ENCODE measurements around the gene SH3BP1. TPM values are rescaled to one million over a fixed set of nuclear protein-coding genes. Genes with fewer than 3 reads are reported as not detected.
A peak's percentile ranks its signal among the peaks of the same experiment; 100 is the strongest.

SH3BP1 gene
- total and polyA plus RNA-seq, 9 of the 15 experiments (the other 6 are each of a cell fraction or from before 2014, with no cell fraction given) = 0.10 to 36.2 (median 10.4) TPM

DNA sequence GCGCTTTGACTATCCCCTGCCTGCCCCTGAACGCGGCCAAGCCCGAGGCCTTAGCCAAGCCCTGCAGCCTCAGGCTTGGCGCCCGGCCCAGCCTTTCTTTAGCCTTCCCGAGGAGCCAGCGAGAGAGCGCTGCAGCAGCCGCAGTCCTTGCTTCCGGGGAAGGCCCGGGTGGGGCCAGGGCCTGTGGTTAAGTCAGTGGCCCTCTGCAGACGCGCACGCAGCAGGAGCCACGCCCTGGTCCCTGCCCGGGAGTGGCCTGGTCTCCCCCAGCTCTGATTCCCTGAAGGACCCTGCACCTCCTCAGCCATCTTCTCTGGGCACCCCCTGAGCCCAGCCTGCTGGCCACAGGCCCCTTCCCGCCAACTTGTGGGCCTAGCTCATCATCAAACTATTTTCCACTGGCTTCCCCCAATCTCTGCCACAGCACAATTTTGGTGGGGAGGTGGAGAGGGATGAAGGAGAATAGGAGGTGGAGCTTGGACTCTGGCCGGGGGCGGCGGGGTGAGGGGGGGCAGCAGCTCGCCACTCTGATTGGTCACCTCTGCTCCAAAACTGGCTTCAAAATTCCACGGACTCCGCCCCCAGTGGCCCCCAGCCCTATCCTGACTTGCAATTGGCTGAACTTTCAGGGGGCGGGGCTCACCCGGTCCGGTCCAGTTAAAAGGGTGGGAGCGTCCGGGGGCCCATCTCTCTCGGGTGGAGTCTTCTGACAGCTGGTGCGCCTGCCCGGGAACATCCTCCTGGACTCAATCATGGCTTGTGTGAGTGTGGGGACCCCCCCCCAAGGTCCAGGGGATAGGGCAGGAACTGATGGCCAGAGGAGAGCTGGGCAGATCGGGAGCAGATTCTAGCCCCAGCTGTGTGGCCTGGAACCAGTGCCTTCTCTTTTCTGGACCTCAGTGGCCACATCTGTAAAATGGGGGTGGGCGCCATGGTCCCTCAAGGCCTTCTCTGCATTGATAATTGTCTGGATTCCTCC, 35.8 kb downstream of the SH3BP1 start, which contains the start of gene LGALS1 (continued):
- TF ChIP-seq, protein P1, sequence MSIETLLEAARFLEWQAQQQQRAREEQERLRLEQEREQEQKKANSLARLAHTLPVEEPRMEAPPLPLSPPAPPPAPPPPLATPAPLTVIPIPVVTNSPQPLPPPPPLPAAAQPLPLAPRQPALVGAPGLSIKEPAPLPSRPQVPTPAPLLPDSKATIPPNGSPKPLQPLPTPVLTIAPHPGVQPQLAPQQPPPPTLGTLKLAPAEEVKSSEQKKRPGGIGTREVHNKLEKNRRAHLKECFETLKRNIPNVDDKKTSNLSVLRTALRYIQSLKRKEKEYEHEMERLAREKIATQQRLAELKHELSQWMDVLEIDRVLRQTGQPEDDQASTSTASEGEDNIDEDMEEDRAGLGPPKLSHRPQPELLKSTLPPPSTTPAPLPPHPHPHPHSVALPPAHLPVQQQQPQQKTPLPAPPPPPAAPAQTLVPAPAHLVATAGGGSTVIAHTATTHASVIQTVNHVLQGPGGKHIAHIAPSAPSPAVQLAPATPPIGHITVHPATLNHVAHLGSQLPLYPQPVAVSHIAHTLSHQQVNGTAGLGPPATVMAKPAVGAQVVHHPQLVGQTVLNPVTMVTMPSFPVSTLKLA (conservative IDR thresholded peaks at IDR 0.05) = peak; percentile 29 to 64
- TF ChIP-seq, protein P2, sequence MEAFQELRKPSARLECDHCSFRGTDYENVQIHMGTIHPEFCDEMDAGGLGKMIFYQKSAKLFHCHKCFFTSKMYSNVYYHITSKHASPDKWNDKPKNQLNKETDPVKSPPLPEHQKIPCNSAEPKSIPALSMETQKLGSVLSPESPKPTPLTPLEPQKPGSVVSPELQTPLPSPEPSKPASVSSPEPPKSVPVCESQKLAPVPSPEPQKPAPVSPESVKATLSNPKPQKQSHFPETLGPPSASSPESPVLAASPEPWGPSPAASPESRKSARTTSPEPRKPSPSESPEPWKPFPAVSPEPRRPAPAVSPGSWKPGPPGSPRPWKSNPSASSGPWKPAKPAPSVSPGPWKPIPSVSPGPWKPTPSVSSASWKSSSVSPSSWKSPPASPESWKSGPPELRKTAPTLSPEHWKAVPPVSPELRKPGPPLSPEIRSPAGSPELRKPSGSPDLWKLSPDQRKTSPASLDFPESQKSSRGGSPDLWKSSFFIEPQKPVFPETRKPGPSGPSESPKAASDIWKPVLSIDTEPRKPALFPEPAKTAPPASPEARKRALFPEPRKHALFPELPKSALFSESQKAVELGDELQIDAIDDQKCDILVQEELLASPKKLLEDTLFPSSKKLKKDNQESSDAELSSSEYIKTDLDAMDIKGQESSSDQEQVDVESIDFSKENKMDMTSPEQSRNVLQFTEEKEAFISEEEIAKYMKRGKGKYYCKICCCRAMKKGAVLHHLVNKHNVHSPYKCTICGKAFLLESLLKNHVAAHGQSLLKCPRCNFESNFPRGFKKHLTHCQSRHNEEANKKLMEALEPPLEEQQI (IDR thresholded peaks at IDR 0.05) = no peak
- TF ChIP-seq FOXJ3 (CRISPR knock-in tag; IDR thresholded peaks at IDR 0.05) (no peak), CSDE1 (IDR thresholded peaks at IDR 0.05) (no peak), MCM5 (IDR thresholded peaks at IDR 0.05; ENCODE audit: low read depth) (no peak), ZNF124 (CRISPR knock-in tag; IDR thresholded peaks at IDR 0.05) (no peak), XRCC4 (IDR thresholded peaks at IDR 0.05; ENCODE audit: extremely low read depth, insufficient read depth, insufficient read length) (no peak), STAT5B (CRISPR knock-in tag; IDR thresholded peaks at IDR 0.05) (no peak), TCFL5 (CRISPR knock-in tag; conservative IDR thresholded peaks at IDR 0.05) (no peak), ERF (CRISPR knock-in tag; IDR thresholded peaks at IDR 0.05) (no peak), DIDO1 (tag; IDR thresholded peaks at IDR 0.05; ENCODE audit: low read depth) (no peak), ZFX (CRISPR knock-in tag; IDR thresholded peaks at IDR 0.05) (peak; percentile 88), ZNF175 (CRISPR knock-in tag; IDR thresholded peaks at IDR 0.05; ENCODE audit: low read depth) (no peak), CHD1 (IDR thresholded peaks at IDR 0.05; ENCODE audit: low read length) (no peak), PATZ1 (CRISPR knock-in tag; IDR thresholded peaks at IDR 0.05; ENCODE audit: borderline replicate concordance) (no peak), ZNF133 (CRISPR knock-in tag; IDR thresholded peaks at IDR 0.05) (no peak), DPF2 (IDR thresholded peaks at IDR 0.05) (no peak)
- TF ChIP-seq, protein P3, sequence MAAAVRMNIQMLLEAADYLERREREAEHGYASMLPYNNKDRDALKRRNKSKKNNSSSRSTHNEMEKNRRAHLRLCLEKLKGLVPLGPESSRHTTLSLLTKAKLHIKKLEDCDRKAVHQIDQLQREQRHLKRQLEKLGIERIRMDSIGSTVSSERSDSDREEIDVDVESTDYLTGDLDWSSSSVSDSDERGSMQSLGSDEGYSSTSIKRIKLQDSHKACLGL (CRISPR knock-in tag; IDR thresholded peaks at IDR 0.05; ENCODE audit: borderline replicate concordance, poor library complexity, severe bottlenecking) = no peak
- TF ChIP-seq, protein P4, sequence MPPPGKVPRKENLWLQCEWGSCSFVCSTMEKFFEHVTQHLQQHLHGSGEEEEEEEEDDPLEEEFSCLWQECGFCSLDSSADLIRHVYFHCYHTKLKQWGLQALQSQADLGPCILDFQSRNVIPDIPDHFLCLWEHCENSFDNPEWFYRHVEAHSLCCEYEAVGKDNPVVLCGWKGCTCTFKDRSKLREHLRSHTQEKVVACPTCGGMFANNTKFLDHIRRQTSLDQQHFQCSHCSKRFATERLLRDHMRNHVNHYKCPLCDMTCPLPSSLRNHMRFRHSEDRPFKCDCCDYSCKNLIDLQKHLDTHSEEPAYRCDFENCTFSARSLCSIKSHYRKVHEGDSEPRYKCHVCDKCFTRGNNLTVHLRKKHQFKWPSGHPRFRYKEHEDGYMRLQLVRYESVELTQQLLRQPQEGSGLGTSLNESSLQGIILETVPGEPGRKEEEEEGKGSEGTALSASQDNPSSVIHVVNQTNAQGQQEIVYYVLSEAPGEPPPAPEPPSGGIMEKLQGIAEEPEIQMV (tag; conservative IDR thresholded peaks at IDR 0.05; ENCODE audit: low read depth) = no peak
